NCI-H146 (cell line): Measurements from ENCODE around the gene ARMC6.
"Not testable (repeated sequence)": the region's sequence is repeated elsewhere in the genome, so short reads cannot be mapped to it uniquely, and the experiment has no call there.

Source experiments
- DNase-seq: peaks from one replicate; lab custom pipeline; 2025; lab: John Stamatoyannopoulos, UW

ARMC6 gene

GRCh38 chr19:19077103-19077502, 43.7 kb downstream of the ARMC6 start:
- peak; percentile 93 for DNase-seq

- DNase-seq = no peak
Measured at GRCh38 chr19:19078801-19079200, 45.4 kb downstream of the ARMC6 start.

- DNase-seq = no peak
Measured at GRCh38 chr19:19079571-19079970, 46.2 kb downstream of the ARMC6 start.

GRCh38 chr19:19081642-19082151, 48.3 kb downstream of the ARMC6 start:
- no peak for DNase-seq

- DNase-seq = no peak
Measured at GRCh38 chr19:19083413-19084178, 50.2 kb downstream of the ARMC6 start.

- DNase-seq = no peak
Measured at GRCh38 chr19:19087676-19088075, 54.3 kb downstream of the ARMC6 start.

- DNase-seq = no peak
Measured at GRCh38 chr19:19094513-19094912, 61.1 kb downstream of the ARMC6 start.

- no peak for DNase-seq
Measured at GRCh38 chr19:19095691-19096090, 62.3 kb downstream of the ARMC6 start.

- no peak for DNase-seq
Measured at GRCh38 chr19:19096641-19097627, 63.5 kb downstream of the ARMC6 start.

- no peak for DNase-seq
Measured at GRCh38 chr19:19098084-19098702, 64.8 kb downstream of the ARMC6 start.

- DNase-seq = no peak
Measured at GRCh38 chr19:19098703-19099632, 65.6 kb downstream of the ARMC6 start.

GRCh38 chr19:19101540-19101939, 68.1 kb downstream of the ARMC6 start:
- DNase-seq = no peak

GRCh38 chr19:19102566-19102965, 69.2 kb downstream of the ARMC6 start:
- not testable (repeated sequence) for DNase-seq

GRCh38 chr19:19103167-19103566, 69.8 kb downstream of the ARMC6 start:
- DNase-seq = no peak

GRCh38 chr19:19105365-19106055, 72.1 kb downstream of the ARMC6 start:
- peak; percentile 93 for DNase-seq

- DNase-seq = peak; percentile 80
Measured at GRCh38 chr19:19106056-19106551, 72.7 kb downstream of the ARMC6 start.

GRCh38 chr19:19106938-19107337, 73.5 kb downstream of the ARMC6 start:
- not testable (repeated sequence) for DNase-seq

GRCh38 chr19:19107654-19108053, 74.3 kb downstream of the ARMC6 start:
- no peak for DNase-seq
